ENCODE results near the gene HDHD3. TPM values are rescaled to one million over a fixed set of nuclear protein-coding genes. Genes with fewer than 3 reads are reported as not detected.

HDHD3 gene
- total RNA-seq, 1 experiment from 2014 or later: 10.1 TPM

- H3K27me3 Mint-ChIP-seq (ENCODE audit: insufficient read depth, unreplicated experiment): peaks cover 10% of the 10 kb centered on the region
- H3K36me3 Mint-ChIP-seq (ENCODE audit: insufficient read depth, unreplicated experiment): no peaks in the 10 kb centered on the region
- no peak for TF ChIP-seq CTCF (IDR thresholded peaks at IDR 0.05; ENCODE audit: unreplicated experiment)
- no peak overlapping the region for H3K4me3 Mint-ChIP-seq (ENCODE audit: unreplicated experiment)
- POLR2A ChIA-PET: no interaction called here
- H3K9me3 Mint-ChIP-seq (ENCODE audit: unreplicated experiment): no peaks in the 10 kb centered on the region
- no peak overlapping the region for H3K27ac Mint-ChIP-seq (ENCODE audit: low read depth, unreplicated experiment)
- H3K4me1 Mint-ChIP-seq (ENCODE audit: insufficient read depth, unreplicated experiment): peaks cover 8% of the 10 kb centered on the region
- intact Hi-C loops (cut with micrococcal nuclease): no loop called here
- no TSS peak for BruUV-seq (replicated peaks)
- CTCF ChIA-PET: interaction anchor here (1.2 kb wide), 1 partner anchor 12 kb away, joined by 3 read pairs; no protein-coding TSS in a partner anchor
- DNase-seq (ENCODE audit: unreplicated experiment): no peak
Observed at GRCh38 chr9:113345671-113346070, 31.1 kb downstream of the HDHD3 start.

- no peak for DNase-seq (ENCODE audit: unreplicated experiment)
- Mint-ChIP-seq H3K27ac (ENCODE audit: low read depth, unreplicated experiment) (no peak overlapping the region), H3K4me3 (ENCODE audit: unreplicated experiment) (no peak overlapping the region), H3K9me3 (ENCODE audit: unreplicated experiment) (no peaks in the 10 kb centered on the region), H3K27me3 (ENCODE audit: insufficient read depth, unreplicated experiment) (peaks cover 5% of the 10 kb centered on the region), H3K4me1 (ENCODE audit: insufficient read depth, unreplicated experiment) (peaks cover 13% of the 10 kb centered on the region), H3K36me3 (ENCODE audit: insufficient read depth, unreplicated experiment) (no peaks in the 10 kb centered on the region)
- POLR2A ChIA-PET: no interaction called here
- no TSS peak for BruUV-seq (replicated peaks)
- intact Hi-C loops (cut with micrococcal nuclease): no loop called here
- no peak for TF ChIP-seq CTCF (IDR thresholded peaks at IDR 0.05; ENCODE audit: unreplicated experiment)
- CTCF ChIA-PET: interaction anchor here (1.0 to 1.2 kb wide), 2 partner anchors 12 to 13 kb away, joined by 3 read pairs; no protein-coding TSS in a partner anchor
Observed at GRCh38 chr9:113345190-113345589, 31.6 kb downstream of the HDHD3 start.

- Mint-ChIP-seq H3K27ac (ENCODE audit: low read depth, unreplicated experiment) (no peak overlapping the region), H3K4me1 (ENCODE audit: insufficient read depth, unreplicated experiment) (peaks cover 20% of the 10 kb centered on the region), H3K36me3 (ENCODE audit: insufficient read depth, unreplicated experiment) (no peaks in the 10 kb centered on the region), H3K4me3 (ENCODE audit: unreplicated experiment) (no peak overlapping the region), H3K27me3 (ENCODE audit: insufficient read depth, unreplicated experiment) (no peaks in the 10 kb centered on the region), H3K9me3 (ENCODE audit: unreplicated experiment) (no peaks in the 10 kb centered on the region)
- CTCF ChIA-PET: interaction anchor here (1.2 kb wide), 1 partner anchor 22 kb away, joined by 3 read pairs; no protein-coding TSS in a partner anchor
- no TSS peak for BruUV-seq (replicated peaks)
- POLR2A ChIA-PET: no interaction called here
- no peak for TF ChIP-seq CTCF (IDR thresholded peaks at IDR 0.05; ENCODE audit: unreplicated experiment)
- no peak for DNase-seq (ENCODE audit: unreplicated experiment)
- intact Hi-C loops (cut with micrococcal nuclease): no loop called here
Observed at GRCh38 chr9:113343732-113344231, 33.0 kb downstream of the HDHD3 start.

GRCh38 chr9:113341712-113342410 is 34.9 kb downstream of the HDHD3 start:
- H3K4me3 Mint-ChIP-seq (ENCODE audit: unreplicated experiment): peak overlapping the region; percentile 80
- H3K4me1 Mint-ChIP-seq (ENCODE audit: insufficient read depth, unreplicated experiment): peaks cover 20% of the 10 kb centered on the region
- no peak overlapping the region for H3K27ac Mint-ChIP-seq (ENCODE audit: low read depth, unreplicated experiment)
- no peaks in the 10 kb centered on the region for H3K27me3 Mint-ChIP-seq (ENCODE audit: insufficient read depth, unreplicated experiment)
- intact Hi-C loops (cut with micrococcal nuclease): no loop called here
- ChIA-PET CTCF (interaction anchor here (0.7 kb wide), 1 partner anchor 282 kb away, joined by 3 read pairs; no protein-coding TSS in a partner anchor), POLR2A (interaction anchor here (1.0 kb wide), 1 partner anchor 66 kb away, joined by 4 read pairs; the partner anchor contains the start of genes CDC26 and PRPF4)
- BruUV-seq (replicated peaks): no TSS peak
- H3K36me3 Mint-ChIP-seq (ENCODE audit: insufficient read depth, unreplicated experiment): no peaks in the 10 kb centered on the region
- no peaks in the 10 kb centered on the region for H3K9me3 Mint-ChIP-seq (ENCODE audit: unreplicated experiment)
- DNase-seq (ENCODE audit: unreplicated experiment): peak; percentile 24
- no peak for TF ChIP-seq CTCF (IDR thresholded peaks at IDR 0.05; ENCODE audit: unreplicated experiment)
